H1 (cell line): ENCODE data around the gene TBC1D22A. TPM values are rescaled to one million over a fixed set of nuclear protein-coding genes. Genes with fewer than 3 reads are reported as not detected.

Experiments used
- CTCF ChIA-PET: fragments of 300-600 bp; sonication (Branson Sonifier 250); formaldehyde crosslinking; loops from one replicate; lab custom pipeline; 2021; ENCODE audit not compliant: partially characterized antibody; lab: Charles Lee
- POLR2A ChIA-PET: fragments of 300-600 bp; sonication (Branson Sonifier 250); formaldehyde crosslinking; loops from one replicate; lab custom pipeline; 2021; ENCODE audit warnings: inconsistent platforms; ENCODE audit not compliant: partially characterized antibody; lab: Charles Lee
- DNase-seq, 2 experiments: peaks; one replicate each; pipeline versions ENCODE4 v3.0.0 to v3.0.0-alpha.2; 2010 to 2022; ENCODE audit warnings: low spot score in 2 of 2, low read depth in 1 of 2, mixed read lengths in 1 of 2
- FAIRE-seq: peaks from 2 replicates; lab custom pipeline; 2011; peaks lifted over from hg19 to GRCh38; lab: Jason Lieb, UNC
- H2AFZ ChIP-seq: 2 replicates; pipeline ENCODE4 v1.8.1; 2012; ENCODE audit warnings: low read length, inconsistent platforms
- H2AK5ac ChIP-seq: 2 replicates; pipeline ENCODE4 v1.6.1; 2013; ENCODE audit warnings: low read depth, low read length
- H2BK120ac ChIP-seq: replicated peaks from 2 replicates; pipeline ENCODE3; 2013; ENCODE audit warnings: low read depth, low read length, inconsistent platforms
- H2BK12ac ChIP-seq: 2 replicates; pipeline ENCODE4 v1.6.1; 2013; ENCODE audit warnings: low read depth, low read length
- H2BK15ac ChIP-seq: 2 replicates; pipeline ENCODE4 v1.6.1; 2013; ENCODE audit warnings: low read length
- H2BK20ac ChIP-seq: 2 replicates; pipeline ENCODE4 v1.6.1; 2013; ENCODE audit warnings: low read length
- H2BK5ac ChIP-seq: 2 replicates; pipeline ENCODE4 v1.6.1; 2013; ENCODE audit warnings: low read depth, low read length
- H3K14ac ChIP-seq: 2 replicates; pipeline ENCODE4 v1.6.1; 2013; ENCODE audit warnings: inconsistent platforms; ENCODE audit not compliant: insufficient read length
- H3K18ac ChIP-seq: 2 replicates; pipeline ENCODE4 v1.6.1; 2013; ENCODE audit warnings: low read length; ENCODE audit errors: extremely low read depth
- H3K23ac ChIP-seq: 2 replicates; pipeline ENCODE4 v1.6.1; 2013; ENCODE audit warnings: inconsistent platforms; ENCODE audit not compliant: insufficient read length
- H3K23me2 ChIP-seq: 2 replicates; pipeline ENCODE4 v1.6.1; 2013; ENCODE audit warnings: low read depth, low read length
- H3K27ac ChIP-seq: 2 replicates; pipeline ENCODE4 v1.6.1; 2011; ENCODE audit warnings: low read depth, low read length, inconsistent platforms
- H3K27me3 ChIP-seq, 4 experiments: replicated peaks in 1 of 4; 1 replicate in 1 of 4; 2 replicates in 3 of 4; pipeline versions ENCODE4 v1.6.1 to v1.8.1; 2011 to 2013; ENCODE audit warnings: low read length in 3 of 4, mild to moderate bottlenecking in 3 of 4, inconsistent platforms in 2 of 4, mixed read lengths in 2 of 4, moderate library complexity in 1 of 4; ENCODE audit not compliant: control insufficient read depth in 3 of 4, insufficient read depth in 3 of 4; ENCODE audit errors: extremely low read depth in 1 of 4
- H3K36me3 ChIP-seq, 4 experiments: 2 replicates each; pipeline versions ENCODE4 v1.6.1 to v1.8.1; 2011 to 2013; ENCODE audit warnings: mild to moderate bottlenecking in 4 of 4, low read length in 3 of 4, moderate library complexity in 2 of 4, control low read depth in 1 of 4, inconsistent platforms in 1 of 4; ENCODE audit not compliant: insufficient read depth in 4 of 4, control insufficient read depth in 2 of 4
- H3K4ac ChIP-seq: replicated peaks from 2 replicates; pipeline ENCODE3; 2013; ENCODE audit warnings: low read length, low read depth, mixed read lengths, inconsistent platforms; ENCODE audit not compliant: insufficient read length
- H3K4me1 ChIP-seq, 4 experiments: replicated peaks in 1 of 4; 1 replicate in 1 of 4; 2 replicates in 3 of 4; pipeline versions ENCODE4 v1.6.1 to v1.8.1; 2011 to 2013; ENCODE audit warnings: low read length in 3 of 4, inconsistent platforms in 2 of 4, mixed read lengths in 1 of 4; ENCODE audit not compliant: insufficient read depth in 4 of 4, control insufficient read depth in 3 of 4
- H3K4me2 ChIP-seq, 2 experiments: 2 replicates each; pipeline versions ENCODE4 v1.6.1 to v1.8.1; 2011 to 2013; ENCODE audit warnings: low read depth in 2 of 2, low read length in 2 of 2, control low read depth in 1 of 2, inconsistent platforms in 1 of 2, mild to moderate bottlenecking in 1 of 2; ENCODE audit not compliant: insufficient read depth in 1 of 2
- H3K4me3 ChIP-seq, 4 experiments: fragments of 200-600, 300-600 bp in 1 of 4; sonication (generic), shearing (Covaris generic), sonication (Bioruptor Twin) in 1 of 4; 2 replicates each; pipeline versions ENCODE4 v1.5.1 to v1.8.1; 2011 to 2016; ENCODE audit warnings: low read length in 4 of 4, low read depth in 3 of 4, control low read depth in 2 of 4, inconsistent platforms in 2 of 4, mild to moderate bottlenecking in 2 of 4, mixed read lengths in 1 of 4, moderate library complexity in 1 of 4; ENCODE audit not compliant: insufficient read depth in 2 of 4; ENCODE audit errors: extremely low read depth in 1 of 4
- H3K56ac ChIP-seq: replicated peaks from 2 replicates; pipeline ENCODE3; 2013; ENCODE audit warnings: low read depth, mild to moderate bottlenecking, mixed read lengths, low read length, inconsistent platforms; ENCODE audit not compliant: insufficient read length
- H3K79me1 ChIP-seq: 2 replicates; pipeline ENCODE4 v1.6.1; 2013; ENCODE audit warnings: low read depth, low read length, control low read depth
- H3K79me2 ChIP-seq, 2 experiments: 2 replicates each; pipeline versions ENCODE4 v1.6.1 to v1.8.1; 2012 to 2013; ENCODE audit warnings: low read length in 2 of 2, mild to moderate bottlenecking in 2 of 2, inconsistent platforms in 1 of 2; ENCODE audit not compliant: insufficient read depth in 2 of 2, control insufficient read depth in 1 of 2
- H3K9ac ChIP-seq, 4 experiments: replicated peaks in 1 of 4; 1 replicate in 1 of 4; 2 replicates in 3 of 4; pipeline versions ENCODE4 v1.6.1 to v1.8.1; 2011 to 2013; ENCODE audit warnings: low read depth in 3 of 4, low read length in 3 of 4, control low read depth in 2 of 4, mild to moderate bottlenecking in 2 of 4, moderate library complexity in 2 of 4, inconsistent platforms in 1 of 4; ENCODE audit errors: extremely low read depth in 1 of 4
- H3K9me3 ChIP-seq, 2 experiments: 2 replicates each; pipeline versions ENCODE4 v1.6.1 to v1.8.1; 2012 to 2013; ENCODE audit warnings: mild to moderate bottlenecking in 2 of 2, moderate library complexity in 2 of 2, control low read depth in 1 of 2, inconsistent platforms in 1 of 2, low read depth in 1 of 2, low read length in 1 of 2, mixed read lengths in 1 of 2; ENCODE audit not compliant: insufficient read depth in 2 of 2
- H4K20me1 ChIP-seq, 2 experiments: replicated peaks in 1 of 2; 2 replicates each; pipeline versions ENCODE3 to v1.8.1; 2011 to 2013; ENCODE audit warnings: inconsistent platforms in 2 of 2, low read length in 2 of 2, mild to moderate bottlenecking in 1 of 2; ENCODE audit not compliant: insufficient read depth in 2 of 2, control insufficient read depth in 1 of 2
- H4K5ac ChIP-seq: 2 replicates; pipeline ENCODE4 v1.6.1; 2013; ENCODE audit warnings: low read length, low read depth, mixed read lengths, inconsistent platforms; ENCODE audit not compliant: insufficient read length
- H4K8ac ChIP-seq: 2 replicates; pipeline ENCODE4 v1.8.0; 2013; ENCODE audit warnings: mild to moderate bottlenecking, moderate library complexity, low read length, inconsistent platforms; ENCODE audit not compliant: insufficient read depth; ENCODE audit errors: extremely low read depth
- H4K91ac ChIP-seq: replicated peaks from 2 replicates; pipeline ENCODE3; 2013; ENCODE audit warnings: low read length, mixed read lengths, inconsistent platforms; ENCODE audit not compliant: insufficient read length
- BRCA1 ChIP-seq: IDR thresholded peaks from 2 replicates; pipeline ENCODE4 v1.6.1; 2012; ENCODE audit warnings: low read depth, low read length, improper control_type of control experiment
- CBX5 ChIP-seq: fragments of 300-800, 300-1000 bp; sonication (generic); IDR thresholded peaks from 2 replicates; pipeline ENCODE4 v1.7.1; 2016; ENCODE audit warnings: antibody characterized with exemption, low read length, low read depth
- CHD2 ChIP-seq: IDR thresholded peaks from 2 replicates; pipeline ENCODE4 v1.6.1; 2012; ENCODE audit warnings: low read length, improper control_type of control experiment
- EZH2 ChIP-seq: fragments of 200-600 bp; sonication (generic); IDR thresholded peaks from 2 replicates; pipeline ENCODE4 v1.7.1; 2012; ENCODE audit warnings: low read depth, mild to moderate bottlenecking, moderate library complexity, low read length, inconsistent platforms; ENCODE audit not compliant: severe bottlenecking
- HDAC6 ChIP-seq: IDR thresholded peaks from one replicate; pipeline ENCODE4 v1.7.1; 2012; ENCODE audit warnings: low read depth, mild to moderate bottlenecking, inconsistent platforms, low read length, moderate library complexity
- KDM4A ChIP-seq: IDR thresholded peaks from one replicate; pipeline ENCODE4 v1.7.1; 2012; ENCODE audit warnings: low read depth, mild to moderate bottlenecking, moderate library complexity, low read length, inconsistent platforms; ENCODE audit not compliant: severe bottlenecking
- POLR2A ChIP-seq, 2 experiments: IDR thresholded peaks; 1 replicate in 1 of 2; 2 replicates in 1 of 2; pipeline ENCODE4 v1.6.1; 2011; ENCODE audit warnings: low read depth in 2 of 2, low read length in 2 of 2, mild to moderate bottlenecking in 2 of 2; ENCODE audit errors: control extremely low read depth in 1 of 2
- RAD21 ChIP-seq, 2 experiments: IDR thresholded peaks in 1 of 2; conservative IDR thresholded peaks in 1 of 2; 2 replicates each; pipeline ENCODE4 v1.6.1; 2011; ENCODE audit warnings: low read depth in 2 of 2, low read length in 2 of 2, improper control_type of control experiment in 1 of 2, inconsistent platforms in 1 of 2, mild to moderate bottlenecking in 1 of 2, moderate library complexity in 1 of 2
- RFX5 ChIP-seq: IDR thresholded peaks from 2 replicates; pipeline ENCODE4 v1.6.1; 2011; ENCODE audit warnings: low read depth, low read length, improper control_type of control experiment, borderline replicate concordance
- RNF2 ChIP-seq: fragments of 200-900, 300-1000 bp; sonication (generic); IDR thresholded peaks from 2 replicates; pipeline ENCODE4 v1.7.1; 2016; ENCODE audit warnings: borderline replicate concordance, low read depth, mild to moderate bottlenecking, antibody characterized with exemption, low read length; ENCODE audit not compliant: poor library complexity, severe bottlenecking; ENCODE audit errors: missing control alignments
- TAF1 ChIP-seq: IDR thresholded peaks from 2 replicates; pipeline ENCODE4 v1.6.1; 2011; ENCODE audit warnings: mild to moderate bottlenecking, low read depth, low read length
- TCF12 ChIP-seq: IDR thresholded peaks from 2 replicates; pipeline ENCODE4 v1.6.1; 2011; ENCODE audit warnings: low read depth, mild to moderate bottlenecking, low read length
- WGBS, 2 experiments: shearing (Covaris generic) in 1 of 2; methylation state at CpG; one replicate each; pipeline versions ENCODE4 v1.1.6 to v1.1.7; 2013 to 2015; ENCODE audit warnings: low lambda C conversion rate in 2 of 2, mixed read lengths in 2 of 2, inconsistent platforms in 1 of 2, low coverage in 1 of 2, missing lambda C conversion rate in 1 of 2; ENCODE audit not compliant: insufficient replicate concordance in 2 of 2, insufficient coverage in 1 of 2, insufficient read length in 1 of 2; ENCODE audit errors: extremely low coverage in 1 of 2, missing lambda C conversion rate in 1 of 2; 5-methylcytosine and 5-hydroxymethylcytosine counted together
- polyA plus RNA-seq, 7 experiments: library from polyadenylated mRNA; depleted of rRNA in 3 of 7; stranded (reverse) in 5 of 7; unstranded in 2 of 7; fragments of >200 nt in 5 of 7; fragments of 200-250 nt in 2 of 7; gene quantifications; 1 replicate in 5 of 7; 2 replicates in 1 of 7; 4 replicates in 1 of 7; pipeline versions ENCODE4 v1.2.1 to v1.2.3, GENCODE V29; 2011 to 2013; ENCODE audit warnings: missing spikeins in 2 of 7, mixed read lengths in 2 of 7
- total RNA-seq: library from RNA; stranded (reverse); fragmentation: NEBNext Ultra II Directional; extraction: Animal tissue kit (Norgen Biotek cat#: 25700); gene quantifications from 2 replicates; pipeline ENCODE4 v1.2.1, GENCODE V29; 2021

Gene TBC1D22A
- total and polyA plus RNA-seq, 2 of the 8 experiments (the other 6 are each of a cell fraction or from before 2014, with no cell fraction given), result 11.9 to 18.4 TPM

DNA sequence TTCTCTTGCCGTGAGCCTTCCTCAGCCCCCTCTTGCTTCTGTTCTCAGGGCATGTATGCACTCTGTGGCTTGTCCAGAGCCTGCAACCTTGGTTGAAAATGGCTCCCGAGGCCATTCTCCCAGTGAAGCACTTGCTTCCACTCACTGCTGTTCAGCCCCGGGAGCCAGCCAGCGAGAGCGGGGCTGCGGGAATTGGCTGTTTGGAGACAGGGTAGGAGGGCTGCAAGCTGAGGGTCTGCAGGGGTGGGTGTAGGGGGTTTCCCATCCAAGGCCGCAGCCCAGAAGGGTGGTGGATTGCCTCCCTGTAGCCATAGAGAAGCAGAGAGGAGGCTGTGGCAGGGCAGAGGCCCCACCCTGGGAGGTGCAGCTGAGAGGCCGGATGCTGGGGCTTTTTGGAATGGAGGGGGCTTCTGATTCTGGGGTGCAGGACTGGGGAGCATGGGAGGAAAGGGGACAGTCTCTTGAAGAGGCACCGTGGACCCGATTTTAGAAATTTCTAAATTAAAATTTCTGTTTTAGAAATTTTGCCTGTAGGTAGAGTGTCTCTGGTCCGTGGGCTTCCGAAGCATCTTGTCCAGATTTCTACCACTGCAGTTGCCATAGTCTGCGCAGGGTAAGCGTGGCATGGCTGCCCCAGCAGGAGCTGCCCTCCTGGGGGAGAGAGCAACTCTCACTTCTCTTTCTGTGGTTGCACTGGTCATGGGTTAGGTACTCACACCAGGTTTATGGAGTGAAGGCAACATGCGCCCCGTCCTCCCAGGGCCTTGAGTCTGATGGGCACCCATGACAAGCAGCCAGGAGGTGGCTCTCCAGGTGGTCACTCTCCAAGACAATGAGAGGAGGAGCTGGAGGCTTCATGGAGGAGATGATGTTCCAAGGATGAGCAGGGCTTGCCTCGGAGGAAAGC, 100.2 kb downstream of the TBC1D22A start:
- Histone ChIP-seq H4K8ac (no peak overlapping the region), H3K14ac (no peak overlapping the region), H3K23me2 (no peaks in the 10 kb centered on the region), H3K36me3 (no peaks in the 10 kb centered on the region), H3K27ac (no peak overlapping the region), H3K27me3 (no peaks in the 10 kb centered on the region), H3K4me3 (no peak overlapping the region), H2AK5ac (no peak overlapping the region), H2BK120ac (no peak overlapping the region), H3K56ac (no peak overlapping the region), H3K79me2 (peaks cover 0 to 7% of the 10 kb centered on the region in 2 experiments; a peak in 1 of 4 replicates), H2BK15ac (no peak overlapping the region), H3K18ac (no peak overlapping the region), H3K4ac (no peak overlapping the region), H2AFZ (no peak overlapping the region), H2BK20ac (no peak overlapping the region), H4K20me1 (no peaks in the 10 kb centered on the region), H2BK12ac (no peak overlapping the region), H3K79me1 (peaks cover 3% of the 10 kb centered on the region), H4K91ac (no peak overlapping the region), H3K9ac (no peak overlapping the region), H3K9me3 (no peaks in the 10 kb centered on the region), H3K23ac (no peak overlapping the region), H3K4me2 (no peak overlapping the region), H2BK5ac (no peak overlapping the region), H3K4me1 (0 out of 7 replicates have a peak, but pooled peaks cover 0 to 7% (median 0%) of the 10 kb centered on the region in 4 experiments), H4K5ac (no peak overlapping the region)
- ChIA-PET POLR2A (no interaction called here), CTCF (interaction anchor here (0.8 to 3.1 kb wide), 2 partner anchors 11 to 36 kb away, joined by 3 to 13 read pairs; no protein-coding TSS in a partner anchor)
- DNase-seq (no peak), FAIRE-seq (no peak)
- WGBS, 2 experiments, result 94% methylated on average over 15 of the region's 17 CpGs; no CpG with 5 or more reads in 1 of the 2 experiments
- TF ChIP-seq HDAC6 (no peak), CHD2 (no peak), BRCA1 (no peak), KDM4A (no peak), RFX5 (no peak), RAD21 (IDR thresholded peaks at IDR 0.05 in 1 of 2, conservative IDR thresholded peaks at IDR 0.05 in 1 of 2; ENCODE audit: low read depth in 2 of 2, low read length in 2 of 2) (no peak), RNF2 (no peak), CBX5 (no peak), TCF12 (no peak), POLR2A (IDR thresholded peaks at IDR 0.05; ENCODE audit: control extremely low read depth in 1 of 2, low read depth in 2 of 2, low read length in 2 of 2) (no peak), TAF1 (no peak), EZH2 (no peak)
